Heart right ventricle (tissue), 16 donors: ENCODE data around the gene SF1. TPM values are rescaled to one million over a fixed set of nuclear protein-coding genes. Genes with fewer than 3 reads are reported as not detected.

Source experiments
- ATAC-seq, 8 donors: fragments of 200-7000 bp; cut with Tn5 transposase; one replicate each; pipeline ENCODE4 v1.9.1; 2020; ENCODE audit warnings: mild to moderate bottlenecking in 8 of 8, moderate library complexity in 8 of 8, moderate number of reproducible peaks in 1 of 8
- DNase-seq, 2 donors: peaks; one replicate each; pipeline ENCODE4 v3.0.0-alpha.2; 2020
- H3K27ac ChIP-seq, 10 donors: fragments of 200-600 bp; sonication (generic) in 2 of 10; one replicate each; pipeline versions ENCODE4 v1.5.0 to v1.8.0; 2020 to 2022; ENCODE audit warnings: mild to moderate bottlenecking in 3 of 10
- H3K27me3 ChIP-seq, 7 donors: fragments of 200-600 bp; one replicate each; pipeline ENCODE4 v1.8.0; 2021 to 2022; ENCODE audit warnings: mild to moderate bottlenecking in 2 of 7
- H3K36me3 ChIP-seq, 9 donors: fragments of 200-600 bp; sonication (generic) in 1 of 9; one replicate each; pipeline versions ENCODE4 v1.5.0 to v1.8.0; 2020 to 2022; ENCODE audit warnings: mild to moderate bottlenecking in 2 of 9
- H3K4me1 ChIP-seq, 9 donors: fragments of 200-600 bp; sonication (generic) in 1 of 9; one replicate each; pipeline versions ENCODE4 v1.5.0 to v1.8.0; 2020 to 2022; ENCODE audit warnings: mild to moderate bottlenecking in 4 of 9
- H3K4me3 ChIP-seq, 10 donors: fragments of 200-600 bp; sonication (generic) in 2 of 10; one replicate each; pipeline versions ENCODE4 v1.5.0 to v1.8.0; 2020 to 2022; ENCODE audit warnings: mild to moderate bottlenecking in 7 of 10, moderate library complexity in 2 of 10
- H3K9me3 ChIP-seq, 11 donors: fragments of 200-600 bp in 10 of 11; sonication (generic) in 2 of 11; one replicate each; pipeline versions ENCODE4 v1.5.0 to v1.8.0; 2013 to 2022; ENCODE audit warnings: mild to moderate bottlenecking in 2 of 11, control low read depth in 1 of 11, moderate library complexity in 1 of 11
- CTCF ChIP-seq, 9 donors: fragments of 200-600 bp; sonication (generic) in 2 of 9; IDR thresholded peaks; one replicate each; pipeline versions ENCODE4 v1.5.0 to v1.8.0; 2021 to 2022; ENCODE audit warnings: antibody characterized with exemption in 9 of 9, mild to moderate bottlenecking in 5 of 9, moderate library complexity in 1 of 9
- WGBS, 2 donors: extraction: QIAGEN DNeasy Blood & Tissue Kit; methylation state at CpG; one replicate each; pipeline ENCODE4 v1.1.7; 2013; ENCODE audit warnings: inconsistent platforms in 1 of 2; 5-methylcytosine and 5-hydroxymethylcytosine counted together
- intact Hi-C, 10 donors: fragments of 100-400 bp; cut with DNase I; formaldehyde crosslinking; loops; one replicate each; pipeline versions ENCODE4 v1.11.1 to v1.14.2; 2022
- polyA plus RNA-seq, 2 donors: library from polyadenylated mRNA; stranded (reverse); fragments of 200-250 nt; gene quantifications; one replicate each; pipeline ENCODE4 v1.2.3, GENCODE V29; 2013
- total RNA-seq, 10 donors: library from RNA; stranded (reverse); fragmentation: NEBNext Ultra II Directional in 3 of 10; extraction: Animal tissue kit (Norgen Biotek cat#: 25700) in 3 of 10; gene quantifications; one replicate each; pipeline versions ENCODE4 v1.2.1 to v1.2.4, GENCODE V29; 2021 to 2023
- donor health status: Arrhythmogenic right ventricular cardiomyopathy.
- donor health status: ischemic (EF 13 %, LVEDD 7.1; RV severe dilation, severe dysfunction).
- donor health status: healthy with polysubstance abuse.
- donor health status: DM: no; HTN: yes; CAD: no.
- donor health status: DM: no; HTN: no; CAD: no.
- donor health status: ischemic (EF 25% LVEDD 6.9; RV normal size, moderate dysfunction).
- donor health status: ischemic (EF 25% LVEDD 5.7; RV mildly dilated, moderate dysfunction).
- donor health status: healthy.
- donor health status: DM: yes; HTN: yes; CAD: no.
- donor health status: Ischemic cardiomyopathy.
- donor health status: ischemic (EF 35%, LVEDD 5.7; RV mildly dilated, moderate dysfunction).
- donor health status: nonischemic (EF 11% LVEDD 7.7; RV severe dilation, severe dysfunction).
- donor health status: DM: yes; HTN: yes; CAD: no.
- donor health status: PGD.
- donor health status: ischemic (EF 29% LVEDD 5.4; RV normal size, mild dysfunction).
- donor health status: nonischemic (EF 23%, LVEDD 6.1; RV moderate dilation, normal function).

SF1 gene
- total and polyA plus RNA-seq, 12 donors = 45.6 to 201 (median 160) TPM

GRCh38 chr11:64776425-64776824, 1.9 kb downstream of the SF1 start:
- H3K36me3 ChIP-seq = peaks cover 0 to 56% (median 46%) of the 10 kb centered on the region in 9 donors

GRCh38 chr11:64774144-64774543, 4.2 kb downstream of the SF1 start:
- H3K36me3 ChIP-seq = peaks cover 0 to 79% (median 69%) of the 10 kb centered on the region in 9 donors

More at GRCh38 chr11:64776425-64776824, 1.9 kb downstream of the SF1 start:
- intact Hi-C loops = loop anchor here in 1 of 10 donors (5.0 to 10.0 kb wide), 2 partner anchors 34 to 338 kb away; partner anchors contain the start of genes RASGRP2, TM7SF2 and ZNHIT2
- no peak for ATAC-seq
- Histone ChIP-seq H3K4me3 (peak overlapping the region in 9 of 10 donors; percentile 59 to 99 (median 87)), H3K4me1 (peaks cover 20 to 70% (median 65%) of the 10 kb centered on the region in 9 donors), H3K27me3 (no peaks in the 10 kb centered on the region), H3K9me3 (no peaks in the 10 kb centered on the region), H3K27ac (peak overlapping the region in 2 of 10 donors; percentile 44 to 73)
- WGBS, 2 donors = 41 to 47% methylated on average over 6 of the region's 6 CpGs
- DNase-seq = no peak
- no peak for TF ChIP-seq CTCF (IDR thresholded peaks at IDR 0.05)

GRCh38 chr11:64772303-64773018, 5.9 kb downstream of the SF1 start:
- ATAC-seq = no peak
- peak overlapping the region in 4 of 10 donors; percentile 7 to 84 (median 34) for H3K27ac ChIP-seq

More at GRCh38 chr11:64774144-64774543, 4.2 kb downstream of the SF1 start:
- H3K9me3 ChIP-seq = no peaks in the 10 kb centered on the region
- WGBS, 2 donors = 63 to 68% methylated on average over 5 of the region's 5 CpGs
- H3K27me3 ChIP-seq = no peaks in the 10 kb centered on the region
- intact Hi-C loops = loop anchor here in 1 of 10 donors (10.0 kb wide), 1 partner anchor 341 kb away; the partner anchor contains the start of genes TM7SF2 and ZNHIT2
- DNase-seq (no peak), ATAC-seq (no peak)
- no peak overlapping the region for H3K4me3 ChIP-seq
- peaks cover 20 to 69% (median 60%) of the 10 kb centered on the region in 9 donors for H3K4me1 ChIP-seq
- no peak for TF ChIP-seq CTCF (IDR thresholded peaks at IDR 0.05)
- peak overlapping the region in 1 of 10 donors; percentile 1 for H3K27ac ChIP-seq

More at GRCh38 chr11:64772303-64773018, 5.9 kb downstream of the SF1 start:
- H3K4me3 ChIP-seq = peak overlapping the region in 1 of 10 donors; percentile 26
- peaks cover 8 to 96% (median 86%) of the 10 kb centered on the region in 9 donors for H3K36me3 ChIP-seq
- H3K27me3 ChIP-seq = no peaks in the 10 kb centered on the region
- DNase-seq = no peak
- peaks cover 26 to 79% (median 67%) of the 10 kb centered on the region in 9 donors for H3K4me1 ChIP-seq
- 61% methylated on average over 3 of the region's 3 CpGs for WGBS, 2 donors
- intact Hi-C loops = loop anchor here in 1 of 10 donors (10.0 kb wide), 1 partner anchor 342 kb away; the partner anchor contains the start of genes TM7SF2 and ZNHIT2
- no peaks in the 10 kb centered on the region for H3K9me3 ChIP-seq
- TF ChIP-seq CTCF (IDR thresholded peaks at IDR 0.05) = no peak
